ENCODE data around the gene LMBR1L.
A peak's percentile ranks its signal among the peaks of the same experiment; 100 is the strongest.

The LMBR1L gene

GRCh38 chr12:49126852-49127763 is 16.5 kb upstream of the LMBR1L start:
- intact Hi-C loops (cut with DNase I): no loop called here
- no peak for DNase-seq

GRCh38 chr12:49121047-49121696 is 10.5 kb upstream of the LMBR1L start:
- intact Hi-C loops (cut with DNase I): no loop called here
- peak in 39 of 42 donors; percentile 28 to 86 (median 64) for DNase-seq

- intact Hi-C loops (cut with DNase I): no loop called here
- DNase-seq: no peak
These were observed 559 bp upstream of the LMBR1L start for GRCh38 chr12:49111206-49111605.

GRCh38 chr12:49109641-49110463 is 795 bp downstream of the LMBR1L start:
- intact Hi-C loops (cut with DNase I): no loop called here
- DNase-seq: peak in 13 of 42 donors; percentile 10 to 60 (median 24)

GRCh38 chr12:49108958-49109404 is 1.7 kb downstream of the LMBR1L start:
- intact Hi-C loops (cut with DNase I): no loop called here
- DNase-seq: peak in 4 of 42 donors; percentile 13 to 53 (median 30)

GRCh38 chr12:49105504-49106084 is 5.1 kb downstream of the LMBR1L start:
- intact Hi-C loops (cut with DNase I): no loop called here
- DNase-seq: no peak

GRCh38 chr12:49104822-49105221 is 5.8 kb downstream of the LMBR1L start:
- DNase-seq: no peak
- intact Hi-C loops (cut with DNase I): no loop called here

GRCh38 chr12:49100380-49100779 is 10.3 kb downstream of the LMBR1L start:
- DNase-seq: no peak
- intact Hi-C loops (cut with DNase I): no loop called here

GRCh38 chr12:49098703-49099102 is 11.9 kb downstream of the LMBR1L start:
- intact Hi-C loops (cut with DNase I): no loop called here
- DNase-seq: no peak

GRCh38 chr12:49098035-49098451 is 12.6 kb downstream of the LMBR1L start:
- peak in 41 of 42 donors; percentile 19 to 89 (median 68) for DNase-seq
- intact Hi-C loops (cut with DNase I): no loop called here

GRCh38 chr12:49097381-49097780 is 13.3 kb downstream of the LMBR1L start:
- no peak for DNase-seq
- intact Hi-C loops (cut with DNase I): no loop called here

GRCh38 chr12:49094975-49095365 is 15.7 kb downstream of the LMBR1L start:
- intact Hi-C loops (cut with DNase I): no loop called here
- no peak for DNase-seq

- DNase-seq: peak in 23 of 42 donors; percentile 4 to 61 (median 28)
- intact Hi-C loops (cut with DNase I): no loop called here
These were observed 16.3 kb downstream of the LMBR1L start, which contains the start of gene DHH for GRCh38 chr12:49094160-49094974. Gene DHH, minus strand, starts transcription at chr12:49094801. Its CDS starts 289 bp downstream, at chr12:49094512.

- peak in 1 of 42 donors; percentile 17 for DNase-seq
- intact Hi-C loops (cut with DNase I): no loop called here
These were observed 16.9 kb downstream of the LMBR1L start for GRCh38 chr12:49093792-49094159.

GRCh38 chr12:49092816-49093406 is 17.7 kb downstream of the LMBR1L start:
- DNase-seq: no peak
- intact Hi-C loops (cut with DNase I): no loop called here

- peak; percentile 41 to 89 (median 72) for DNase-seq
- intact Hi-C loops (cut with DNase I): no loop called here
These were observed 18.4 kb downstream of the LMBR1L start for GRCh38 chr12:49092086-49092815.

GRCh38 chr12:49091836-49092085 is 18.9 kb downstream of the LMBR1L start:
- no peak for DNase-seq
- intact Hi-C loops (cut with DNase I): no loop called here

Measured in head of caudate nucleus (tissue), 42 donors.